Breast epithelium (tissue), 3 donors: Measurements from ENCODE around the gene NME4.

Experiments
- CTCF ChIP-seq, 3 donors: fragments of 450-650 bp; IDR thresholded peaks; one replicate each; pipeline ENCODE4 v1.5.1; 2016 to 2017; ENCODE audit warnings: antibody characterized with exemption in 3 of 3, mild to moderate bottlenecking in 3 of 3, moderate library complexity in 3 of 3
- POLR2A ChIP-seq: fragments of 450-650 bp; IDR thresholded peaks from one replicate; pipeline ENCODE4 v1.6.1; 2016; ENCODE audit warnings: antibody characterized with exemption, mild to moderate bottlenecking, moderate library complexity
- POLR2AphosphoS5 ChIP-seq, 3 donors: sonication (generic); formaldehyde crosslinking; IDR thresholded peaks; one replicate each; pipeline ENCODE4 v1.6.1; 2017; ENCODE audit warnings: antibody characterized with exemption in 3 of 3

DNA sequence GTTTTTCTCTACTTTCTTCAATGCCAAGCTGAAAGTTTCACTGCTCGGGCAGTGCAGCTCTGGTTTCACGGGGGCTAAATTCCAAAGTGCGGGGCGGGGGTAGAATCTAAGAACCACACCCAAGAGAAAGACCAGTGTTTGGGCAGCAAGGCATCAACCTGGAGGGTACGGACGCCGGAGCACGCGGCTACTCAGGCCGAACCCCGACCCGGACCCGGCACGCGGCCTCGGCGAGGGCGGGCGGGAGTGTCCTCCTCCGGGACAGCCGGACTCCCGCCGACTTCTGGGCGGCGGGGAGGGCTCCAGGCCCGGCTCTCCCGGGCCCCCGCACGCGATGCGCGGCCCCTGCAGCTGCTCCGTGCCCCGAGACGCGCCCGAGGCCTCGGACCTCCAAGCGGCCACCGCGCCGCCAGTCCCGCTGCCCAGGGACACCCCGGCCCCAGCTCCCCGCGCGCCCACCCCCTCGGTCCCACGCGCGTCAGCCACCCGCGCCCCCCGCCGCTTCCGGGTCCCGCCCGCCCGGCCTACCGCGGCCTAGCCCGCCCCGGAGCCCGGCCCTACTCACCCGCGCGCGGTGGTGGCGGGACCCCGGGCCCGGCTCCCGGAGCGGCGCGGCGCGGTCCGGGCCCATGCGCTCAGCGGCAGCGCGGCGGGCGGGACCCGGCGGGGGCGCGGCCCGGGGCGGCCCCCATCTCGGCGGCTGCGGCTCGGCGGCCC, 45.0 kb upstream of the NME4 start:
- TF ChIP-seq CTCF (IDR thresholded peaks at IDR 0.05): no peak
- TF ChIP-seq POLR2A: no peak
- TF ChIP-seq POLR2AphosphoS5 (IDR thresholded peaks at IDR 0.05): no peak
